T-helper 1 cell treated with Interleukin-12 subunit alpha and Interleukin-12 subunit beta and Interleukin-4 antibody, amounts not matched to agents 30 μg/mL and 1 μg/mL, for 36 hours (primary cell): ENCODE data around the gene IGFBP5.

ENCODE experiments used
- H3K27ac Mint-ChIP-seq: one replicate; pipeline ENCODE4 v1.8.0; 2021; ENCODE audit warnings: mild to moderate bottlenecking, mixed read lengths
- H3K27me3 Mint-ChIP-seq: one replicate; pipeline ENCODE4 v1.8.0; 2021; ENCODE audit warnings: low read depth, mixed read lengths
- H3K36me3 Mint-ChIP-seq: one replicate; pipeline ENCODE4 v1.8.0; 2021; ENCODE audit warnings: low read depth, mixed read lengths
- H3K4me1 Mint-ChIP-seq: one replicate; pipeline ENCODE4 v1.8.0; 2021; ENCODE audit warnings: low read depth, mixed read lengths
- H3K4me3 Mint-ChIP-seq: one replicate; pipeline ENCODE4 v1.8.0; 2021; ENCODE audit warnings: mild to moderate bottlenecking, moderate library complexity, mixed read lengths
- H3K9me3 Mint-ChIP-seq: one replicate; pipeline ENCODE4 v1.8.0; 2021; ENCODE audit warnings: mixed read lengths

Gene IGFBP5

GRCh38 chr2:216700088-216700567, 4.8 kb upstream of the IGFBP5 start:
- Mint-ChIP-seq H3K36me3 (no peaks in the 10 kb centered on the region), H3K9me3 (no peaks in the 10 kb centered on the region), H3K27me3 (peaks cover 11% of the 10 kb centered on the region), H3K4me1 (peaks cover 2% of the 10 kb centered on the region), H3K27ac (no peak overlapping the region), H3K4me3 (no peak overlapping the region)

GRCh38 chr2:216698895-216699294, 3.5 kb upstream of the IGFBP5 start:
- H3K4me3 Mint-ChIP-seq, result no peak overlapping the region
- H3K36me3 Mint-ChIP-seq, result no peaks in the 10 kb centered on the region
- peaks cover 4% of the 10 kb centered on the region for H3K4me1 Mint-ChIP-seq
- H3K27me3 Mint-ChIP-seq, result peaks cover 11% of the 10 kb centered on the region
- H3K9me3 Mint-ChIP-seq, result no peaks in the 10 kb centered on the region
- no peak overlapping the region for H3K27ac Mint-ChIP-seq

- Mint-ChIP-seq H3K9me3 (no peaks in the 10 kb centered on the region), H3K27ac (no peak overlapping the region), H3K27me3 (peaks cover 11% of the 10 kb centered on the region), H3K4me1 (peaks cover 8% of the 10 kb centered on the region), H3K36me3 (no peaks in the 10 kb centered on the region), H3K4me3 (no peak overlapping the region)
Measured at GRCh38 chr2:216698293-216698692, 2.9 kb upstream of the IGFBP5 start.

- Mint-ChIP-seq H3K9me3 (no peaks in the 10 kb centered on the region), H3K36me3 (no peaks in the 10 kb centered on the region), H3K27ac (no peak overlapping the region), H3K4me3 (no peak overlapping the region), H3K27me3 (peaks cover 15% of the 10 kb centered on the region), H3K4me1 (peaks cover 19% of the 10 kb centered on the region)
Measured at GRCh38 chr2:216696751-216697560, 1.6 kb upstream of the IGFBP5 start.

GRCh38 chr2:216696321-216696720, 972 bp upstream of the IGFBP5 start:
- H3K27ac Mint-ChIP-seq, result no peak overlapping the region
- no peaks in the 10 kb centered on the region for H3K9me3 Mint-ChIP-seq
- H3K4me1 Mint-ChIP-seq, result peaks cover 23% of the 10 kb centered on the region
- H3K36me3 Mint-ChIP-seq, result no peaks in the 10 kb centered on the region
- no peak overlapping the region for H3K4me3 Mint-ChIP-seq
- H3K27me3 Mint-ChIP-seq, result peaks cover 17% of the 10 kb centered on the region

GRCh38 chr2:216694826-216695217, 527 bp downstream of the IGFBP5 start:
- Mint-ChIP-seq H3K27me3 (peaks cover 29% of the 10 kb centered on the region), H3K9me3 (no peaks in the 10 kb centered on the region)

GRCh38 chr2:216694082-216694825, 1.1 kb downstream of the IGFBP5 start:
- Mint-ChIP-seq H3K4me3 (peak overlapping the region; percentile 72), H3K9me3 (no peaks in the 10 kb centered on the region), H3K4me1 (peaks cover 26% of the 10 kb centered on the region), H3K27me3 (peaks cover 34% of the 10 kb centered on the region), H3K27ac (no peak overlapping the region), H3K36me3 (no peaks in the 10 kb centered on the region)

More at GRCh38 chr2:216694826-216695217, 527 bp downstream of the IGFBP5 start:
- Mint-ChIP-seq H3K4me3 (peak overlapping the region; percentile 35), H3K4me1 (peaks cover 26% of the 10 kb centered on the region), H3K36me3 (no peaks in the 10 kb centered on the region), H3K27ac (no peak overlapping the region)

- Mint-ChIP-seq H3K4me3 (peak overlapping the region; percentile 72), H3K27ac (no peak overlapping the region)
Measured at GRCh38 chr2:216693414-216694080, 1.8 kb downstream of the IGFBP5 start.

GRCh38 chr2:216692636-216693413, 2.5 kb downstream of the IGFBP5 start:
- Mint-ChIP-seq H3K27ac (peak overlapping the region; percentile 76), H3K9me3 (no peaks in the 10 kb centered on the region), H3K27me3 (peaks cover 41% of the 10 kb centered on the region), H3K4me1 (peaks cover 26% of the 10 kb centered on the region), H3K36me3 (no peaks in the 10 kb centered on the region), H3K4me3 (peak overlapping the region; percentile 85)

More at GRCh38 chr2:216693414-216694080, 1.8 kb downstream of the IGFBP5 start:
- Mint-ChIP-seq H3K36me3 (no peaks in the 10 kb centered on the region), H3K4me1 (peaks cover 26% of the 10 kb centered on the region), H3K9me3 (no peaks in the 10 kb centered on the region), H3K27me3 (peaks cover 39% of the 10 kb centered on the region)

GRCh38 chr2:216690853-216691741, 4.3 kb downstream of the IGFBP5 start:
- H3K36me3 Mint-ChIP-seq, result no peaks in the 10 kb centered on the region

GRCh38 chr2:216690456-216690852, 4.9 kb downstream of the IGFBP5 start:
- Mint-ChIP-seq H3K4me3 (no peak overlapping the region), H3K36me3 (no peaks in the 10 kb centered on the region), H3K4me1 (peaks cover 24% of the 10 kb centered on the region), H3K27ac (no peak overlapping the region), H3K27me3 (peaks cover 49% of the 10 kb centered on the region), H3K9me3 (no peaks in the 10 kb centered on the region)

More at GRCh38 chr2:216690853-216691741, 4.3 kb downstream of the IGFBP5 start:
- peak overlapping the region; percentile 72 for H3K27ac Mint-ChIP-seq
- H3K9me3 Mint-ChIP-seq, result no peaks in the 10 kb centered on the region
- H3K27me3 Mint-ChIP-seq, result peaks cover 44% of the 10 kb centered on the region
- peak overlapping the region; percentile 64 for H3K4me3 Mint-ChIP-seq
- H3K4me1 Mint-ChIP-seq, result peaks cover 24% of the 10 kb centered on the region

GRCh38 chr2:216689397-216689796, 6.0 kb downstream of the IGFBP5 start:
- no peaks in the 10 kb centered on the region for H3K36me3 Mint-ChIP-seq
- H3K27me3 Mint-ChIP-seq, result peaks cover 55% of the 10 kb centered on the region
- H3K4me3 Mint-ChIP-seq, result no peak overlapping the region
- no peak overlapping the region for H3K27ac Mint-ChIP-seq
- peaks cover 24% of the 10 kb centered on the region for H3K4me1 Mint-ChIP-seq
- no peaks in the 10 kb centered on the region for H3K9me3 Mint-ChIP-seq

- Mint-ChIP-seq H3K9me3 (no peaks in the 10 kb centered on the region), H3K4me3 (no peak overlapping the region), H3K27ac (no peak overlapping the region), H3K36me3 (no peaks in the 10 kb centered on the region), H3K27me3 (peaks cover 61% of the 10 kb centered on the region), H3K4me1 (peaks cover 22% of the 10 kb centered on the region)
Measured at GRCh38 chr2:216688731-216689340, 6.5 kb downstream of the IGFBP5 start.
